ENCODE measurements around the gene ANKS1B. TPM values are rescaled to one million over a fixed set of nuclear protein-coding genes. Genes with fewer than 3 reads are reported as not detected.

The ANKS1B gene
- total and polyA plus RNA-seq, 10 of the 15 experiments (the other 5 are each of a cell fraction or from before 2014, with no cell fraction given) = 0.16 to 1.3 (median 0.82) TPM; not detected in 7

- ATAC-seq = no peak; the same call in 2 of the 3 replicates
- H3K27ac ChIP-seq (ENCODE audit: control insufficient read depth, insufficient read depth) = no peak overlapping the region
- H3K9me3 ChIP-seq (replicated peaks; ENCODE audit: control insufficient read depth, insufficient read depth, low read length) = no peaks in the 10 kb centered on the region
- H3K27me3 ChIP-seq (replicated peaks in 1 of 2; ENCODE audit: control insufficient read depth in 2 of 2, insufficient read depth in 2 of 2, low read length in 1 of 2) = no peaks in the 10 kb centered on the region
- H4K20me1 ChIP-seq (ENCODE audit: control insufficient read depth, insufficient read depth) = no peaks in the 10 kb centered on the region
- BruUV-seq (replicated peaks) = no TSS peak
- H3K36me3 ChIP-seq (ENCODE audit: control insufficient read depth in 2 of 2, insufficient read depth in 2 of 2, low read length in 1 of 2) = no peaks in the 10 kb centered on the region
- H3K79me2 ChIP-seq (ENCODE audit: control insufficient read depth, insufficient read depth, low read length) = no peaks in the 10 kb centered on the region
- H3K4me1 ChIP-seq (ENCODE audit: control insufficient read depth, insufficient read depth, low read length) = no peaks in the 10 kb centered on the region
- in situ Hi-C loops (cut with MboI) (no loop called here), intact Hi-C loops (cut with micrococcal nuclease; ENCODE audit: unreplicated experiment) (no loop called here)
- DNase-seq (ENCODE audit: low read depth, low spot score) = no peak
- no peak overlapping the region for H3K4me2 ChIP-seq (ENCODE audit: control insufficient read depth, insufficient read depth)
- H3K9ac ChIP-seq (ENCODE audit: control insufficient read depth, insufficient read depth, low read length) = no peak overlapping the region
- SMC1A ChIA-PET (ENCODE audit: uncharacterized antibody, unreplicated experiment) = interaction anchor here (1.6 kb wide), 1 partner anchor 57 kb away, joined by 3 read pairs; no protein-coding TSS in a partner anchor
- TF ChIP-seq ATF3 (IDR thresholded peaks at IDR 0.05; ENCODE audit: borderline replicate concordance, extremely low read depth, low read depth, low read length) = no peak
- TF ChIP-seq SMAD5 (IDR thresholded peaks at IDR 0.05; ENCODE audit: low read depth) = no peak
- TF ChIP-seq SUZ12 (IDR thresholded peaks at IDR 0.05; ENCODE audit: unreplicated experiment) = no peak
- TF ChIP-seq SIX5 (IDR thresholded peaks at IDR 0.05; ENCODE audit: low read depth, low read length, severe bottlenecking) = no peak
- TF ChIP-seq ZBTB40 (IDR thresholded peaks at IDR 0.05; ENCODE audit: borderline replicate concordance) = no peak
- TF ChIP-seq ZBTB4 (CRISPR knock-in tag; IDR thresholded peaks at IDR 0.05) = no peak
- TF ChIP-seq EED (IDR thresholded peaks at IDR 0.05; ENCODE audit: low read depth) = no peak
- no peak for TF ChIP-seq NR2C1 (IDR thresholded peaks at IDR 0.05)
- TF ChIP-seq CREM (IDR thresholded peaks at IDR 0.05; ENCODE audit: low read depth) = no peak
- no peak overlapping the region for H3K4me3 ChIP-seq
- CTCF ChIA-PET = no interaction called here
- H2AFZ ChIP-seq (ENCODE audit: control insufficient read depth, low read depth, low read length) = no peak overlapping the region
- FAIRE-seq = no peak
- 23% methylated on average over 4 of the region's 4 CpGs for WGBS (ENCODE audit: insufficient coverage, insufficient replicate concordance, low lambda C conversion rate, missing lambda C conversion rate)
- POLR2A ChIA-PET = no interaction called here
- RAD21 ChIA-PET (ENCODE audit: unreplicated experiment) = no interaction called here
These were observed 1127.7 kb downstream of the ANKS1B start for GRCh38 chr12:98856897-98857540.
